Neural crest cell (in vitro differentiated cells): ENCODE data around the gene OLFM1. TPM values are rescaled to one million over a fixed set of nuclear protein-coding genes. Genes with fewer than 3 reads are reported as not detected.

Source experiments
- DNase-seq: peaks from one replicate; pipeline ENCODE4 v3.0.0; 2021; ENCODE audit warnings: low read depth, mixed read lengths, low spot score
- H3K27ac Mint-ChIP-seq: one replicate; pipeline ENCODE4 v1.8.0; 2021; ENCODE audit warnings: mild to moderate bottlenecking, mixed read lengths; ENCODE audit not compliant: unreplicated experiment
- H3K27me3 Mint-ChIP-seq: 2 replicates; pipeline ENCODE4 v1.8.0; 2021; ENCODE audit warnings: low read depth, mild to moderate bottlenecking, mixed read lengths
- H3K36me3 Mint-ChIP-seq: 2 replicates; pipeline ENCODE4 v1.8.0; 2021; ENCODE audit warnings: low read depth, mild to moderate bottlenecking, mixed read lengths
- H3K4me1 Mint-ChIP-seq: 2 replicates; pipeline ENCODE4 v1.8.0; 2021; ENCODE audit warnings: mixed read lengths
- H3K4me3 Mint-ChIP-seq: one replicate; pipeline ENCODE4 v1.8.0; 2021; ENCODE audit warnings: mild to moderate bottlenecking, mixed read lengths
- H3K9me3 Mint-ChIP-seq: 2 replicates; pipeline ENCODE4 v1.8.0; 2021; ENCODE audit warnings: mixed read lengths
- CTCF ChIP-seq: fragments of 200-600 bp; sonication (generic); conservative IDR thresholded peaks from 2 replicates; pipeline ENCODE4 v1.5.0; 2021; ENCODE audit warnings: antibody characterized with exemption, mild to moderate bottlenecking
- long read RNA-seq: library from polyadenylated mRNA; unstranded; transcript quantifications from one replicate; pipeline ENCODE4 v2.0.0, GENCODE V29; 2020
- total RNA-seq: library from RNA; stranded (reverse); gene quantifications from 2 replicates; pipeline ENCODE4 v1.2.1, GENCODE V29; 2021

OLFM1 gene
- 23.3 and 27.2 TPM in 2 replicates for total RNA-seq
- long read RNA-seq, partial matches to known transcripts: 2 of 9 reads
- long read RNA-seq, other reads (novel, unspliced or antisense): 6 of 9 reads

GRCh38 chr9:135087489-135087792 lies at the start of gene OLFM1:
Gene OLFM1, plus strand, starts transcription at chr9:135087668. Its CDS starts 322 bp downstream, at chr9:135087990.
- TF ChIP-seq CTCF: peak; percentile 74
- DNase-seq: peak; percentile 70
- H3K27ac Mint-ChIP-seq: no peak within 1 kb of the TSS
- no peak within 1 kb of the TSS for H3K4me3 Mint-ChIP-seq
- peaks cover 8% of the 10 kb centered on the region for H3K36me3 Mint-ChIP-seq
- peaks cover 65% of the 10 kb centered on the region for H3K27me3 Mint-ChIP-seq
- H3K9me3 Mint-ChIP-seq: peaks cover 4% of the 10 kb centered on the region
- H3K4me1 Mint-ChIP-seq: peaks cover 17% of the 10 kb centered on the region

- Mint-ChIP-seq H3K9me3 (no peaks in the 10 kb centered on the region), H3K36me3 (no peaks in the 10 kb centered on the region), H3K4me3 (no peak overlapping the region), H3K27ac (no peak overlapping the region), H3K27me3 (peaks cover 4% of the 10 kb centered on the region), H3K4me1 (no peaks in the 10 kb centered on the region)
- no peak for TF ChIP-seq CTCF
- DNase-seq: no peak
These were observed 49.1 kb upstream of the OLFM1 start for GRCh38 chr9:135038331-135038730.

- TF ChIP-seq CTCF: no peak
- no peak overlapping the region for H3K4me3 Mint-ChIP-seq
- no peaks in the 10 kb centered on the region for H3K4me1 Mint-ChIP-seq
- no peaks in the 10 kb centered on the region for H3K36me3 Mint-ChIP-seq
- DNase-seq: no peak
- no peaks in the 10 kb centered on the region for H3K9me3 Mint-ChIP-seq
- no peak overlapping the region for H3K27ac Mint-ChIP-seq
- H3K27me3 Mint-ChIP-seq: peaks cover 4% of the 10 kb centered on the region
These were observed 48.6 kb upstream of the OLFM1 start for GRCh38 chr9:135038826-135039225.

- TF ChIP-seq CTCF: no peak
- H3K27ac Mint-ChIP-seq: no peak overlapping the region
- H3K4me1 Mint-ChIP-seq: no peaks in the 10 kb centered on the region
- no peak overlapping the region for H3K4me3 Mint-ChIP-seq
- peaks cover 4% of the 10 kb centered on the region for H3K27me3 Mint-ChIP-seq
- no peak for DNase-seq
- no peaks in the 10 kb centered on the region for H3K36me3 Mint-ChIP-seq
- no peaks in the 10 kb centered on the region for H3K9me3 Mint-ChIP-seq
These were observed 48.1 kb upstream of the OLFM1 start for GRCh38 chr9:135039266-135039870.

- no peaks in the 10 kb centered on the region for H3K36me3 Mint-ChIP-seq
- no peak for TF ChIP-seq CTCF
- H3K27ac Mint-ChIP-seq: no peak overlapping the region
- H3K4me3 Mint-ChIP-seq: no peak overlapping the region
- H3K4me1 Mint-ChIP-seq: no peaks in the 10 kb centered on the region
- no peaks in the 10 kb centered on the region for H3K9me3 Mint-ChIP-seq
- no peak for DNase-seq
- H3K27me3 Mint-ChIP-seq: peaks cover 4% of the 10 kb centered on the region
These were observed 47.4 kb upstream of the OLFM1 start for GRCh38 chr9:135039916-135040645.
